ENCODE data around the gene MEF2A. TPM values are rescaled to one million over a fixed set of nuclear protein-coding genes. Genes with fewer than 3 reads are reported as not detected.

MEF2A gene
- polyA plus RNA-seq, 3 donors, result 20.3 to 61.8 (median 33.5) TPM

GRCh38 chr15:99605990-99606389 is 40.2 kb downstream of the MEF2A start:
- no peaks in the 10 kb centered on the region for H3K9me3 ChIP-seq (replicated peaks in 1 of 2; ENCODE audit: control insufficient read depth in 1 of 2, insufficient read depth in 1 of 2, low read length in 2 of 2)
- Mint-ChIP-seq H3K27ac (peak overlapping the region in 3 of 7 donors; percentile 46 to 63 (median 57)), H3K4me1 (peaks cover 42% of the 10 kb centered on the region), H3K9me3 (peaks cover 0 to 1% (median 0%) of the 10 kb centered on the region in 7 donors), H3K27me3 (ENCODE audit: low read depth in 3 of 3) (peaks cover 0 to 1% (median 0%) of the 10 kb centered on the region in 3 donors), H3K36me3 (peaks cover 40 to 56% of the 10 kb centered on the region in 2 donors), H3K4me3 (no peak overlapping the region)
- H3K4me3 ChIP-seq (replicated peaks in 1 of 3; ENCODE audit: low read depth in 2 of 3, low read length in 3 of 3), result no peak overlapping the region
- H4K20me1 ChIP-seq (ENCODE audit: insufficient read depth, low read length), result peaks cover 94% of the 10 kb centered on the region
- H3K79me2 ChIP-seq (ENCODE audit: insufficient read depth, low read length), result peaks cover 97% of the 10 kb centered on the region
- H3K27me3 ChIP-seq (ENCODE audit: control insufficient read depth in 2 of 2, insufficient read depth in 2 of 2, low read length in 2 of 2), result no peaks in the 10 kb centered on the region
- DNase-seq, result no peak
- TF ChIP-seq CTCF (IDR thresholded peaks at IDR 0.05), result no peak
- H2AFZ ChIP-seq (ENCODE audit: insufficient read depth, low read depth, low read length, poor library complexity, severe bottlenecking), result no peak overlapping the region
- peaks cover 3 to 24% of the 10 kb centered on the region in 2 donors for H3K36me3 ChIP-seq (replicated peaks in 1 of 2; ENCODE audit: control insufficient read depth in 1 of 2, insufficient read depth in 2 of 2, low read length in 2 of 2)
- no CpG with 5 or more reads among the region's 5 CpGs for whole genome bisulfite sequencing (ENCODE audit: insufficient coverage)
- H3K4me2 ChIP-seq (replicated peaks; ENCODE audit: extremely low read depth, low read length, poor library complexity, severe bottlenecking), result no peak overlapping the region
- no peaks in the 10 kb centered on the region for H3K4me1 ChIP-seq (ENCODE audit: control insufficient read depth in 1 of 2, insufficient read depth in 2 of 2, low read length in 2 of 2)
- intact Hi-C loops (cut with micrococcal nuclease), result no loop called here
- no peak overlapping the region for H3K9ac ChIP-seq (ENCODE audit: insufficient read depth, low read length, poor library complexity, severe bottlenecking)
- H3K27ac ChIP-seq (ENCODE audit: low read depth in 1 of 2, low read length in 2 of 2), result peak overlapping the region in 1 of 2 donors; percentile 6

- peaks cover 3 to 19% of the 10 kb centered on the region in 2 donors for H3K36me3 ChIP-seq (replicated peaks in 1 of 2; ENCODE audit: control insufficient read depth in 1 of 2, insufficient read depth in 2 of 2, low read length in 2 of 2)
- H3K9me3 ChIP-seq (replicated peaks in 1 of 2; ENCODE audit: control insufficient read depth in 1 of 2, insufficient read depth in 1 of 2, low read length in 2 of 2), result no peaks in the 10 kb centered on the region
- no CpG with 5 or more reads among the region's 2 CpGs for WGBS (ENCODE audit: insufficient coverage)
- H2AFZ ChIP-seq (ENCODE audit: insufficient read depth, low read depth, low read length, poor library complexity, severe bottlenecking), result no peak overlapping the region
- H3K9ac ChIP-seq (ENCODE audit: insufficient read depth, low read length, poor library complexity, severe bottlenecking), result no peak overlapping the region
- TF ChIP-seq CTCF (IDR thresholded peaks at IDR 0.05), result no peak
- H3K27me3 ChIP-seq (ENCODE audit: control insufficient read depth in 2 of 2, insufficient read depth in 2 of 2, low read length in 2 of 2), result no peaks in the 10 kb centered on the region
- H3K27ac ChIP-seq (ENCODE audit: low read depth in 1 of 2, low read length in 2 of 2), result no peak overlapping the region
- H4K20me1 ChIP-seq (ENCODE audit: insufficient read depth, low read length), result peaks cover 94% of the 10 kb centered on the region
- H3K4me2 ChIP-seq (replicated peaks; ENCODE audit: extremely low read depth, low read length, poor library complexity, severe bottlenecking), result no peak overlapping the region
- Mint-ChIP-seq H3K27ac (peak overlapping the region in 1 of 7 donors; percentile 65), H3K27me3 (ENCODE audit: low read depth in 3 of 3) (peaks cover 0 to 1% (median 0%) of the 10 kb centered on the region in 3 donors), H3K9me3 (no peaks in the 10 kb centered on the region), H3K36me3 (peaks cover 38 to 51% of the 10 kb centered on the region in 2 donors), H3K4me3 (no peak overlapping the region), H3K4me1 (peaks cover 44% of the 10 kb centered on the region)
- intact Hi-C loops (cut with micrococcal nuclease), result no loop called here
- DNase-seq, result no peak
- H3K79me2 ChIP-seq (ENCODE audit: insufficient read depth, low read length), result peaks cover 97% of the 10 kb centered on the region
- H3K4me1 ChIP-seq (ENCODE audit: control insufficient read depth in 1 of 2, insufficient read depth in 2 of 2, low read length in 2 of 2), result no peaks in the 10 kb centered on the region
- no peak overlapping the region for H3K4me3 ChIP-seq (replicated peaks in 1 of 3; ENCODE audit: low read depth in 2 of 3, low read length in 3 of 3)
Observed at GRCh38 chr15:99606646-99607045, 40.9 kb downstream of the MEF2A start.
